Fibroblast of lung (primary cell): ENCODE measurements around the gene ICE1. TPM values are rescaled to one million over a fixed set of nuclear protein-coding genes. Genes with fewer than 3 reads are reported as not detected.

Source experiments
- DNase-seq, 2 donors: peaks; one replicate each; pipeline versions ENCODE4 v3.0.0 to v3.0.0-alpha.2; 2010; ENCODE audit warnings: low read depth in 2 of 2
- H2AFZ ChIP-seq: 2 replicates; pipeline ENCODE4 v1.5.1; 2012; ENCODE audit warnings: low read length, control low read depth, inconsistent platforms
- H3K27ac ChIP-seq: 2 replicates; pipeline ENCODE4 v1.5.1; 2011; ENCODE audit warnings: low read length, control low read depth; ENCODE audit not compliant: insufficient read depth
- H3K27me3 ChIP-seq: 2 replicates; pipeline ENCODE4 v1.5.1; 2011; ENCODE audit warnings: mild to moderate bottlenecking, low read length; ENCODE audit not compliant: control insufficient read depth, insufficient read depth
- H3K36me3 ChIP-seq: 2 replicates; pipeline ENCODE4 v1.5.1; 2011; ENCODE audit warnings: low read length; ENCODE audit not compliant: control insufficient read depth, insufficient read depth
- H3K4me1 ChIP-seq: 2 replicates; pipeline ENCODE4 v1.5.1; 2011; ENCODE audit warnings: low read length; ENCODE audit not compliant: control insufficient read depth, insufficient read depth; ENCODE audit errors: extremely low read depth
- H3K4me2 ChIP-seq: 2 replicates; pipeline ENCODE4 v1.5.1; 2011; ENCODE audit warnings: low read length, control low read depth; ENCODE audit not compliant: insufficient read depth; ENCODE audit errors: extremely low read depth
- H3K4me3 ChIP-seq, 4 experiments: fragments of 200-600 bp in 1 of 4; sonication (generic) in 1 of 4; replicated peaks in 1 of 4; 2 replicates each; pipeline ENCODE4 v1.5.1; 2011 to 2016; ENCODE audit warnings: low read length in 4 of 4, low read depth in 3 of 4, mild to moderate bottlenecking in 3 of 4, control low read depth in 2 of 4, inconsistent platforms in 1 of 4, mixed read lengths in 1 of 4; ENCODE audit not compliant: insufficient read depth in 1 of 4; ENCODE audit errors: control extremely low read depth in 1 of 4
- H3K79me2 ChIP-seq: 2 replicates; pipeline ENCODE4 v1.5.1; 2012; ENCODE audit warnings: mild to moderate bottlenecking, low read length, inconsistent platforms; ENCODE audit not compliant: control insufficient read depth, insufficient read depth
- H3K9ac ChIP-seq: 2 replicates; pipeline ENCODE4 v1.5.1; 2011; ENCODE audit warnings: mild to moderate bottlenecking, low read length, control low read depth; ENCODE audit not compliant: insufficient read depth
- H3K9me3 ChIP-seq: 2 replicates; pipeline ENCODE4 v1.5.1; 2012; ENCODE audit warnings: low read depth, low read length; ENCODE audit not compliant: control insufficient read depth, insufficient read depth
- H4K20me1 ChIP-seq: 2 replicates; pipeline ENCODE4 v1.5.1; 2011; ENCODE audit warnings: low read length; ENCODE audit not compliant: control insufficient read depth, insufficient read depth; ENCODE audit errors: extremely low read depth
- CTCF ChIP-seq, 2 donors: IDR thresholded peaks in 1 of 2; conservative IDR thresholded peaks in 1 of 2; 1 replicate in 1 of 2; 2 replicates in 1 of 2; pipeline ENCODE4 v1.5.1; 2011 to 2012; ENCODE audit warnings: low read length in 2 of 2, control low read depth in 1 of 2, inconsistent platforms in 1 of 2, low read depth in 1 of 2, mild to moderate bottlenecking in 1 of 2
- EZH2 ChIP-seq: IDR thresholded peaks from 2 replicates; pipeline ENCODE4 v1.5.1; 2012; ENCODE audit warnings: low read length, control low read depth, mild to moderate bottlenecking; ENCODE audit errors: missing control alignments
- polyA plus RNA-seq, 2 donors: library from polyadenylated mRNA; depleted of rRNA in 1 of 2; stranded (reverse) in 1 of 2; unstranded in 1 of 2; fragments of >200 nt; gene quantifications; 2 replicates each; pipeline ENCODE4 v1.2.1, GENCODE V29; 2011 to 2012; ENCODE audit warnings: missing spikeins in 1 of 2
- total RNA-seq: library from RNA; depleted of rRNA; stranded (reverse); fragments of >200 nt; gene quantifications from 2 replicates; pipeline ENCODE4 v1.2.1, GENCODE V29; 2014

Gene ICE1
- total and polyA plus RNA-seq, 2 donors (not counting 1 experiment from before 2014, with no cell fraction given): 17.6 to 24.4 TPM

GRCh38 chr5:5414999-5415398, 7.5 kb upstream of the ICE1 start:
- Histone ChIP-seq H3K27me3 (no peaks in the 10 kb centered on the region), H3K4me1 (peaks cover under 1% of the 10 kb centered on the region), H3K27ac (no peak overlapping the region), H3K9ac (no peak overlapping the region), H4K20me1 (no peaks in the 10 kb centered on the region), H3K79me2 (no peaks in the 10 kb centered on the region), H2AFZ (no peak overlapping the region), H3K4me2 (no peak overlapping the region), H3K36me3 (no peaks in the 10 kb centered on the region), H3K4me3 (no peak overlapping the region), H3K9me3 (no peaks in the 10 kb centered on the region)
- DNase-seq: no peak
- TF ChIP-seq CTCF (conservative IDR thresholded peaks at IDR 0.05 in 1 of 2, IDR thresholded peaks at IDR 0.05 in 1 of 2; ENCODE audit: low read depth in 1 of 2, low read length in 2 of 2) (no peak), EZH2 (no peak)

GRCh38 chr5:5416733-5417132, 5.7 kb upstream of the ICE1 start:
- DNase-seq: peak in 1 of 2 donors; percentile 10
- Histone ChIP-seq H3K9ac (no peak overlapping the region), H3K4me1 (peaks cover 8% of the 10 kb centered on the region), H3K4me3 (no peak overlapping the region), H3K36me3 (no peaks in the 10 kb centered on the region), H2AFZ (no peak overlapping the region), H3K27me3 (no peaks in the 10 kb centered on the region), H4K20me1 (no peaks in the 10 kb centered on the region), H3K4me2 (no peak overlapping the region), H3K27ac (no peak overlapping the region), H3K79me2 (no peaks in the 10 kb centered on the region), H3K9me3 (no peaks in the 10 kb centered on the region)
- TF ChIP-seq CTCF (conservative IDR thresholded peaks at IDR 0.05 in 1 of 2, IDR thresholded peaks at IDR 0.05 in 1 of 2; ENCODE audit: low read depth in 1 of 2, low read length in 2 of 2): no peak
- TF ChIP-seq EZH2: no peak

- Histone ChIP-seq H3K27ac (no peak overlapping the region), H3K27me3 (no peaks in the 10 kb centered on the region), H4K20me1 (no peaks in the 10 kb centered on the region), H3K4me1 (peaks cover 8% of the 10 kb centered on the region), H3K4me3 (no peak overlapping the region), H3K36me3 (no peaks in the 10 kb centered on the region), H3K4me2 (no peak overlapping the region), H3K79me2 (peaks cover 5% of the 10 kb centered on the region), H3K9ac (no peak overlapping the region), H2AFZ (no peak overlapping the region), H3K9me3 (no peaks in the 10 kb centered on the region)
- DNase-seq: no peak
- TF ChIP-seq CTCF (conservative IDR thresholded peaks at IDR 0.05 in 1 of 2, IDR thresholded peaks at IDR 0.05 in 1 of 2; ENCODE audit: low read depth in 1 of 2, low read length in 2 of 2) (no peak), EZH2 (no peak)
Observed at GRCh38 chr5:5418006-5418405, 4.5 kb upstream of the ICE1 start.
